ENCODE data around the gene ZNF469. TPM values are rescaled to one million over a fixed set of nuclear protein-coding genes. Genes with fewer than 3 reads are reported as not detected.

Gene ZNF469
- total and polyA plus RNA-seq, 9 of the 15 experiments (the other 6 are each of a cell fraction or from before 2014, with no cell fraction given), result 0.01 to 0.04 TPM; not detected in 7

DNA sequence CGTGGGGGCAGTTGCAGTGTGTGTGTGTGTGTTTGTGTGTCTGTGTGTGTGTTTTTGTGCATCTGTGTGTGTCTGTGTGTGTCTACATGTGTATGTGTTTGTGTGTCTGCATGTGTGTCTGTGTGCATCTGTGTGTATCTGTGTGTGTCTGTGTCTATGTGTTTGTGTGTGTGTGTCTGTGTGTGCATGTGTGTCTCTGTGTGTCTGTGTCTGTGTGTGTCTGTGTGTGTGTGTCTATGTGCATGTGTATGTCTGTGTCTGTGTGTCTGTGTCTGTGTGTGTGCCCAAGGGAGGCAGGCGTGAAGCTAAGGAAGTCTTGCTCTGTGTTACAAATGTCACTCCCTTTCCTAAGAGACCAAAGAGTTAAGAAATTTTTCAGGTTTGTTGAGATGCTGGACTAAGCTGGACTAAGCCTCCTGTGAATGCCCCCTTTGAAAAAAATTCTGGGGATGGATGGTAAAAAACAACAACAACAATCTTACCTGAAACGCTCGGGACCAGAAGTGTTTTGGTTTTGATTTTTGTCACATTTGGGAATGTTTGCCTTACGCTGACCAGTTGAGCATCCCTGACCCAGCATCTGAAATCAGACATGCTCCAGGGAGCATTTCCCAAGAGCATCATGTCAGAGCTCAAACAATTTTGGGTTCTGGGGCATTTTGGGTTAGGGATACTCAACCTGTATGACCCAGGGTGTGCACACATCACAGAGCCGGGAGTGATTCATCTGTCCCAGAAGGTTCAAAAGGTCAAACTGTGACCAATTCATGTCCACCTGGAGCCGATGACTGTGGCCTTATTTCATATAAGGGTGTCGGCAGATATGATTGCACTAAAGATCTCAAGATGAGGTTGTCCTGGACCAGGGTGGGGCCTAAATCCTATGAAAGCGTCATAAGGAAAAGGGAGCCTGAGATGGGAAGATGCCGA lies 48.6 kb upstream of the ZNF469 start (continued):
- TF ChIP-seq, protein P1, sequence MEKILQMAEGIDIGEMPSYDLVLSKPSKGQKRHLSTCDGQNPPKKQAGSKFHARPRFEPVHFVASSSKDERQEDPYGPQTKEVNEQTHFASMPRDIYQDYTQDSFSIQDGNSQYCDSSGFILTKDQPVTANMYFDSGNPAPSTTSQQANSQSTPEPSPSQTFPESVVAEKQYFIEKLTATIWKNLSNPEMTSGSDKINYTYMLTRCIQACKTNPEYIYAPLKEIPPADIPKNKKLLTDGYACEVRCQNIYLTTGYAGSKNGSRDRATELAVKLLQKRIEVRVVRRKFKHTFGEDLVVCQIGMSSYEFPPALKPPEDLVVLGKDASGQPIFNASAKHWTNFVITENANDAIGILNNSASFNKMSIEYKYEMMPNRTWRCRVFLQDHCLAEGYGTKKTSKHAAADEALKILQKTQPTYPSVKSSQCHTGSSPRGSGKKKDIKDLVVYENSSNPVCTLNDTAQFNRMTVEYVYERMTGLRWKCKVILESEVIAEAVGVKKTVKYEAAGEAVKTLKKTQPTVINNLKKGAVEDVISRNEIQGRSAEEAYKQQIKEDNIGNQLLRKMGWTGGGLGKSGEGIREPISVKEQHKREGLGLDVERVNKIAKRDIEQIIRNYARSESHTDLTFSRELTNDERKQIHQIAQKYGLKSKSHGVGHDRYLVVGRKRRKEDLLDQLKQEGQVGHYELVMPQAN (IDR thresholded peaks at IDR 0.05; ENCODE audit: borderline replicate concordance), result peak; percentile 88
- TF ChIP-seq ZNF184 (CRISPR knock-in tag; IDR thresholded peaks at IDR 0.05) (no peak), FOSL1 (tag; conservative IDR thresholded peaks at IDR 0.05) (no peak), FOXK2 (conservative IDR thresholded peaks at IDR 0.05 in 1 of 2, IDR thresholded peaks at IDR 0.05 in 1 of 2; ENCODE audit: low read depth in 2 of 2) (peak; percentile 64 to 69; a peak in 3 of 4 replicates), ZNF324 (CRISPR knock-in tag; IDR thresholded peaks at IDR 0.05) (no peak), MYBL2 (IDR thresholded peaks at IDR 0.05; ENCODE audit: low read depth) (peak; percentile 32; the same call in 1 of the 2 replicates), MYBL2 (CRISPR knock-in tag; IDR thresholded peaks at IDR 0.05; ENCODE audit: borderline replicate concordance) (no peak), RFX1 (IDR thresholded peaks at IDR 0.05) (no peak), ATF7 (IDR thresholded peaks at IDR 0.05) (no peak), RBM39 (optimal IDR thresholded peaks at IDR 0.05; ENCODE audit: low read depth, low read length) (no peak), SAFB2 (IDR thresholded peaks at IDR 0.05; ENCODE audit: borderline replicate concordance, low read depth, low read length, severe bottlenecking) (no peak), MAFG (tag; conservative IDR thresholded peaks at IDR 0.05) (no peak), CHD4 (IDR thresholded peaks at IDR 0.05; ENCODE audit: insufficient read depth, insufficient replicate concordance, low read depth, low read length, poor library complexity, severe bottlenecking) (no peak), NFIC (IDR thresholded peaks at IDR 0.05) (peak; percentile 55; the same call in 1 of the 2 replicates), FOXP1 (CRISPR knock-in tag; IDR thresholded peaks at IDR 0.05) (no peak), NFXL1 (CRISPR knock-in tag; IDR thresholded peaks at IDR 0.05) (no peak), ZNF717 (CRISPR knock-in tag; IDR thresholded peaks at IDR 0.05) (no peak)
- TF ChIP-seq, protein P2, sequence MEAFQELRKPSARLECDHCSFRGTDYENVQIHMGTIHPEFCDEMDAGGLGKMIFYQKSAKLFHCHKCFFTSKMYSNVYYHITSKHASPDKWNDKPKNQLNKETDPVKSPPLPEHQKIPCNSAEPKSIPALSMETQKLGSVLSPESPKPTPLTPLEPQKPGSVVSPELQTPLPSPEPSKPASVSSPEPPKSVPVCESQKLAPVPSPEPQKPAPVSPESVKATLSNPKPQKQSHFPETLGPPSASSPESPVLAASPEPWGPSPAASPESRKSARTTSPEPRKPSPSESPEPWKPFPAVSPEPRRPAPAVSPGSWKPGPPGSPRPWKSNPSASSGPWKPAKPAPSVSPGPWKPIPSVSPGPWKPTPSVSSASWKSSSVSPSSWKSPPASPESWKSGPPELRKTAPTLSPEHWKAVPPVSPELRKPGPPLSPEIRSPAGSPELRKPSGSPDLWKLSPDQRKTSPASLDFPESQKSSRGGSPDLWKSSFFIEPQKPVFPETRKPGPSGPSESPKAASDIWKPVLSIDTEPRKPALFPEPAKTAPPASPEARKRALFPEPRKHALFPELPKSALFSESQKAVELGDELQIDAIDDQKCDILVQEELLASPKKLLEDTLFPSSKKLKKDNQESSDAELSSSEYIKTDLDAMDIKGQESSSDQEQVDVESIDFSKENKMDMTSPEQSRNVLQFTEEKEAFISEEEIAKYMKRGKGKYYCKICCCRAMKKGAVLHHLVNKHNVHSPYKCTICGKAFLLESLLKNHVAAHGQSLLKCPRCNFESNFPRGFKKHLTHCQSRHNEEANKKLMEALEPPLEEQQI (IDR thresholded peaks at IDR 0.05), result no peak
- TF ChIP-seq, protein P3, sequence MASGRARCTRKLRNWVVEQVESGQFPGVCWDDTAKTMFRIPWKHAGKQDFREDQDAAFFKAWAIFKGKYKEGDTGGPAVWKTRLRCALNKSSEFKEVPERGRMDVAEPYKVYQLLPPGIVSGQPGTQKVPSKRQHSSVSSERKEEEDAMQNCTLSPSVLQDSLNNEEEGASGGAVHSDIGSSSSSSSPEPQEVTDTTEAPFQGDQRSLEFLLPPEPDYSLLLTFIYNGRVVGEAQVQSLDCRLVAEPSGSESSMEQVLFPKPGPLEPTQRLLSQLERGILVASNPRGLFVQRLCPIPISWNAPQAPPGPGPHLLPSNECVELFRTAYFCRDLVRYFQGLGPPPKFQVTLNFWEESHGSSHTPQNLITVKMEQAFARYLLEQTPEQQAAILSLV (tag; IDR thresholded peaks at IDR 0.05), result no peak

All from K562 (cell line).